ENCODE measurements around the gene AP1G2. TPM values are rescaled to one million over a fixed set of nuclear protein-coding genes. Genes with fewer than 3 reads are reported as not detected.

Gene AP1G2
- total and polyA plus RNA-seq, 2 of the 13 experiments (the other 11 are each of a cell fraction or from before 2014, with no cell fraction given) = 96.9 to 611 TPM

- TF ChIP-seq ATF6 (CRISPR knock-in tag; conservative IDR thresholded peaks at IDR 0.05) (peak; percentile 96; the same call in 1 of the 2 replicates), TAF1 (CRISPR knock-in tag; IDR thresholded peaks at IDR 0.05) (peak; percentile 46; the same call in 1 of the 2 replicates), RXRA (CRISPR knock-in tag; IDR thresholded peaks at IDR 0.05) (peak; percentile 91), ZNF850 (CRISPR knock-in tag; conservative IDR thresholded peaks at IDR 0.05) (no peak), ZNF710 (CRISPR knock-in tag; IDR thresholded peaks at IDR 0.05; ENCODE audit: borderline replicate concordance) (peak; percentile 97; the same call in 1 of the 2 replicates), POLR2G (IDR thresholded peaks at IDR 0.05; ENCODE audit: low read depth, low read length) (no peak), ZNF510 (CRISPR knock-in tag; IDR thresholded peaks at IDR 0.05; ENCODE audit: low read depth) (peak; percentile 95), HOXA3 (CRISPR knock-in tag; IDR thresholded peaks at IDR 0.05) (peak; percentile 95), GPBP1L1 (CRISPR knock-in tag; IDR thresholded peaks at IDR 0.05) (no peak), POGZ (CRISPR knock-in tag; IDR thresholded peaks at IDR 0.05) (peak; percentile 91), THYN1 (CRISPR knock-in tag; IDR thresholded peaks at IDR 0.05; ENCODE audit: borderline replicate concordance, low read depth) (peak; percentile 69; the same call in 1 of the 2 replicates), ZNF44 (CRISPR knock-in tag; IDR thresholded peaks at IDR 0.05) (peak; percentile 90; the same call in 1 of the 2 replicates), ZNF513 (CRISPR knock-in tag; conservative IDR thresholded peaks at IDR 0.05) (no peak), PLSCR1 (CRISPR knock-in tag; IDR thresholded peaks at IDR 0.05; ENCODE audit: borderline replicate concordance) (no peak), ZBTB39 (CRISPR knock-in tag; IDR thresholded peaks at IDR 0.05) (peak; percentile 88), SYNCRIP (IDR thresholded peaks at IDR 0.05; ENCODE audit: insufficient read depth, low read depth, low read length) (no peak)
These were observed 21.4 kb upstream of the AP1G2 start (continued) for GRCh38 chr14:23588884-23589598.
